Skeletal muscle tissue (tissue), 4 donors: ENCODE measurements around the gene KRTAP5-4. TPM values are rescaled to one million over a fixed set of nuclear protein-coding genes. Genes with fewer than 3 reads are reported as not detected.
"Not testable (repeated sequence)": the region's sequence is repeated elsewhere in the genome, so short reads cannot be mapped to it uniquely, and the experiment has no call there.

Source experiments
- H3K27ac ChIP-seq: one replicate; pipeline ENCODE4 v1.7.0; 2013; ENCODE audit warnings: mild to moderate bottlenecking, low read depth, low read length, inconsistent platforms
- H3K27me3 ChIP-seq, 3 donors: one replicate each; pipeline ENCODE4 v1.7.0; 2013; ENCODE audit warnings: low read length in 3 of 3; ENCODE audit not compliant: control insufficient read depth in 3 of 3, insufficient read depth in 3 of 3
- H3K36me3 ChIP-seq, 3 donors: one replicate each; pipeline ENCODE4 v1.7.0; 2013; ENCODE audit warnings: low read length in 3 of 3; ENCODE audit not compliant: control insufficient read depth in 3 of 3, insufficient read depth in 3 of 3
- H3K4me1 ChIP-seq, 3 donors: one replicate each; pipeline ENCODE4 v1.7.0; 2013; ENCODE audit warnings: low read length in 3 of 3, mild to moderate bottlenecking in 3 of 3; ENCODE audit not compliant: control insufficient read depth in 3 of 3, insufficient read depth in 3 of 3
- H3K4me3 ChIP-seq, 3 donors: one replicate each; pipeline ENCODE4 v1.7.0; 2013; ENCODE audit warnings: low read length in 3 of 3
- H3K9ac ChIP-seq, 3 donors: one replicate each; pipeline ENCODE4 v1.7.0; 2013; ENCODE audit warnings: low read length in 3 of 3, mild to moderate bottlenecking in 3 of 3, moderate library complexity in 2 of 3, low read depth in 1 of 3
- H3K9me3 ChIP-seq, 3 donors: one replicate each; pipeline ENCODE4 v1.7.0; 2013; ENCODE audit warnings: low read length in 3 of 3; ENCODE audit not compliant: control insufficient read depth in 3 of 3
- total RNA-seq: library from RNA; depleted of rRNA; stranded (reverse); fragments of >200 nt; gene quantifications from one replicate; pipeline ENCODE4 v1.2.3, GENCODE V29; 2014
- donor health status: Osteomylitis.

KRTAP5-4 gene
- total RNA-seq, 1 donor from 2014 or later, result not detected

DNA sequence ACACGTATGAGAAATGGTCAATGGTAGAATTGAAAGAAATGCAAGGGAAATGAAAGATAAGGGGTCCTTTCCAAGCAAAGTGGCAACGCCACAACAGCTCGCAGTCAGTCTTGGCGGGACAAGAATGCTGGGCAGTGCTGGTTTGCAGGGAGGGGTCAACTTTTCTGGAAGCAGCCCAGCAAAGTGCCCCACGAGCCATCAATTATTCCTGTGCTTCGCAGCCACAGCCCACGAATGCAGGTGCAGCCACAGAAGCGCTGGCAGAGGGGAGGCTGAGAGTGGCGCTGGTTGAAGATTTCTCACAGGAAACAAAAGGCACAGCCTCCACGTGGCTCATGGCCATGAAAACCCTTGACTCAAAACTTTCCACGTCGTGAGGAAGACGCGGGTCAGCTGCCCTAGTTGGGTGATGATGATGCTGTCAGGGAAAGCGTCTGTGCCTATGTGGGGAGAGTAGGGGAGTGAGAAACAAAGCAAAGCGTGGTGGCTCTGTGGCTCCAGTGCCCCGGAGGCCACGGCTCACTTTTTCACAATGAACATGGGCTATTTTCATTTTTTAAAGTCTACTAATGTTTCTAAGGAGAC, 40.9 kb upstream of the KRTAP5-4 start:
- not testable (repeated sequence) for H3K9ac ChIP-seq, H3K9me3 ChIP-seq, H3K27ac ChIP-seq, H3K4me1 ChIP-seq, H3K4me3 ChIP-seq, H3K36me3 ChIP-seq
- H3K27me3 ChIP-seq, result peaks cover under 1 to 14% (median 8%) of the 10 kb centered on the region in 3 donors

DNA sequence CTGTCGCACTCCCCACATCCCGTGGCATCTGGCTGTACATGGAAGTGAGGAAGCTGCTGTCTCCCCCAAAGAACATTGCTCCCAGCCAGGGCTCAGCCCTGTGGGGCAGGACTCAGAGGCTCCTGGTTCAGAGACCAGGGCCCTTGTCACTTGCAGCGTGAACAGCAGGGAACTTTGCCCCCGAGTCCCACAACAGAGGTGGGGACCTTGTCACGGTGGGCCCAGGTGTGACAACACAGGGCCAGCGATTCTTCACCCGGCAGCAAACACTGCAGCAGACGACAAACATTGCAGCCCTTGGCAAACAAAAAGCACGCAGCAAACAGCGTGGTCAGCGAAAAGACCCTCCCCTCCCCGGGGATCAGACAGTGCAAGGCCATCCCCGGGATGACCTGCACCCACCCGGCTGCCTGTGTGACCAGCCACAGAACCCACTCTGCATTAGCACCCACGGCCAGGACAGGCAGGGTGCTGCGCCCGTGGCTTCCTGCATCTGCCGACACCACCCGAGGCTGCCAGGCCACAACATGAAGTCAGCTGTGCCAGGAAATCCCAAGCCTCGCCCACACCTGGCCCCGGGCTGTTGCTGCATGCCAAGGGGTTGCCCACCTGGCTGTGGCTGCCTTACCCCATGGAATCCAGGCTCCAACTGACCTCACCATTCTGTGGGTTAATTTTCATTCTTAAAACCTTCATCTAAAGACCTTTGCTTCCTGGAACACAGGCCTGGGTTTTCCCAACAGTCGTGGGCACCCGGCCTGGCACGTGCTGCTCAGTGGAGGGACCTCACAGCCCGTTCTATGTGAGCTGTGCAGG, 39.7 kb upstream of the KRTAP5-4 start:
- H3K9ac ChIP-seq, H3K27me3 ChIP-seq, H3K36me3 ChIP-seq, H3K9me3 ChIP-seq, H3K4me3 ChIP-seq, H3K4me1 ChIP-seq, H3K27ac ChIP-seq: not testable (repeated sequence)

- H3K4me1 ChIP-seq, result no peaks in the 10 kb centered on the region
- peaks cover 12 to 18% (median 17%) of the 10 kb centered on the region in 3 donors for H3K27me3 ChIP-seq
- H3K9me3 ChIP-seq, result no peaks in the 10 kb centered on the region
- H3K27ac ChIP-seq, result no peak overlapping the region
- no peak overlapping the region for H3K9ac ChIP-seq
- no peaks in the 10 kb centered on the region for H3K36me3 ChIP-seq
- no peak overlapping the region for H3K4me3 ChIP-seq
Measured at GRCh38 chr11:1660111-1660867, 38.4 kb upstream of the KRTAP5-4 start.

GRCh38 chr11:1659506-1659905, 37.6 kb upstream of the KRTAP5-4 start:
- Histone ChIP-seq H3K36me3 (no peaks in the 10 kb centered on the region), H3K4me1 (no peaks in the 10 kb centered on the region), H3K9me3 (no peaks in the 10 kb centered on the region), H3K27me3 (peaks cover 15 to 24% (median 21%) of the 10 kb centered on the region in 3 donors), H3K4me3 (no peak overlapping the region), H3K9ac (no peak overlapping the region), H3K27ac (no peak overlapping the region)

- H3K27ac ChIP-seq, result no peak overlapping the region
- peaks cover 0 to 4% (median 0%) of the 10 kb centered on the region in 3 donors for H3K4me1 ChIP-seq
- no peaks in the 10 kb centered on the region for H3K9me3 ChIP-seq
- H3K27me3 ChIP-seq, result peaks cover 15 to 28% (median 27%) of the 10 kb centered on the region in 3 donors
- no peaks in the 10 kb centered on the region for H3K36me3 ChIP-seq
- H3K9ac ChIP-seq, result no peak overlapping the region
- H3K4me3 ChIP-seq, result no peak overlapping the region
Measured at GRCh38 chr11:1656670-1657069, 34.7 kb upstream of the KRTAP5-4 start.

GRCh38 chr11:1656061-1656441, 34.1 kb upstream of the KRTAP5-4 start:
- H3K4me1 ChIP-seq, result peaks cover 0 to 4% (median 0%) of the 10 kb centered on the region in 3 donors
- no peaks in the 10 kb centered on the region for H3K9me3 ChIP-seq
- H3K9ac ChIP-seq, result no peak overlapping the region
- no peak overlapping the region for H3K27ac ChIP-seq
- peaks cover 15 to 28% (median 27%) of the 10 kb centered on the region in 3 donors for H3K27me3 ChIP-seq
- H3K36me3 ChIP-seq, result no peaks in the 10 kb centered on the region
- no peak overlapping the region for H3K4me3 ChIP-seq

- H3K4me3 ChIP-seq, result no peak overlapping the region
- no peak overlapping the region for H3K9ac ChIP-seq
- H3K27ac ChIP-seq, result no peak overlapping the region
- H3K36me3 ChIP-seq, result no peaks in the 10 kb centered on the region
- peaks cover 15 to 27% (median 25%) of the 10 kb centered on the region in 3 donors for H3K27me3 ChIP-seq
- peaks cover 0 to 4% (median 0%) of the 10 kb centered on the region in 3 donors for H3K4me1 ChIP-seq
- H3K9me3 ChIP-seq, result no peaks in the 10 kb centered on the region
Measured at GRCh38 chr11:1655168-1656060, 33.5 kb upstream of the KRTAP5-4 start.

- H3K27me3 ChIP-seq, result peaks cover 15 to 27% (median 20%) of the 10 kb centered on the region in 3 donors
- H3K36me3 ChIP-seq, result no peaks in the 10 kb centered on the region
- peaks cover 0 to 4% (median 0%) of the 10 kb centered on the region in 3 donors for H3K4me1 ChIP-seq
- no peaks in the 10 kb centered on the region for H3K9me3 ChIP-seq
- H3K27ac ChIP-seq, result no peak overlapping the region
- no peak overlapping the region for H3K9ac ChIP-seq
- H3K4me3 ChIP-seq, result no peak overlapping the region
Measured at GRCh38 chr11:1654388-1655167, 32.6 kb upstream of the KRTAP5-4 start.
